Fibroblast of skin of left biceps (primary cell): ENCODE results near the gene TMEM183A.
A peak's percentile ranks its signal among the peaks of the same experiment; 100 is the strongest.
"Not testable (repeated sequence)": the region's sequence is repeated elsewhere in the genome, so short reads cannot be mapped to it uniquely, and the experiment has no call there.

Source experiments
- DNase-seq, 2 experiments: peaks; one replicate each; pipeline ENCODE4 v3.0.0-alpha.2; 2013; ENCODE audit warnings: low read depth in 2 of 2

TMEM183A gene

DNA sequence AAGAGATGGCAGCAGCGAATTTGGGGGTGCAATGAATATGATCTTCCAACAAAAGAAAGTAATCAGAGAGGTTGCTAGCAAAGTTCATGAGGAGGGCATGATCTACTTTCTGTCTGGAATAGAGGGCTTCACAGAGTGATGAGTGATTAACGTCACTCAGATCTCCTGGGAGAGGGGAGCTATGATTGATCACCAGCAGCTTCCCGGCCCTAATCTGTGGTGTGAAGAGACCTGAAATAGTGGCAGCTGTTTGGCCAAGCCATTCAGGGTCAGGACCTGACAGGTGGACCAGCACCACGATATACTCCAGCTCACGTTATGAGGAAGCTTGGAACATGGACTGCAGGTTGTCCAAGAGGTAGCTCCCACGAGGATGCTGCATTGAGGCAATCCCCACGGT is 19.9 kb upstream of the TMEM183A start:
- DNase-seq = no peak

DNA sequence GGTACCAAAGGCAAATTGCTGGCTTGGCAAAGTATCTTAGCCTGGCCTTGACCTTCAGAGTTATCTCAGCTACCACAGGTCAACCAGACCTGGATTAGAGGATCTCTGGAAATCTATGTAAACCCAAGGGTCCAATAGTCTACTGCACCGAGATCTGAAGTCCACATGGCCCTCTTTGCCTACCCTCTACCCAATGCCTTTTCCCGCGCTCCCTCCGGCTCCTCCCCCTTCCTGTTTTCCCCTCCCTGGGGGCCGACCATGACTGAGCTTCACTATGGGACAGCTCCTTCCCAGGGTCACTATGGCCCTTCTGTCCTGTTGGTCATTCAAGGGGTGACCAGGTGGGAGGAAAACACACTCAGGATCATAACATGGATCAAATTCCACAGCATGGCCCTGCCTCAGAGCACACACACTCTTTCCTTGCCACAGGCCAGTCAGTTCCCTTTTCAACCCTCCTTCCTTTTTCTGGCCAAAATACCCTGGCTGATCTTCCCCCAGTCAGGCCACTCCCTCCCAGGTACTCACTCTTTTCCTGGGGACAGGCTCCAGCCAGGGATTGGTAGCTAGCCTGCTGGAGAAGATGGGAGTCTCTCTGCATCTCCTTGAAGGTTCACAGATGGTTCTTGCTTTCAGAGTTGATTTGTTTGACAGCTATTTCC is 19.1 kb upstream of the TMEM183A start:
- DNase-seq = no peak

DNA sequence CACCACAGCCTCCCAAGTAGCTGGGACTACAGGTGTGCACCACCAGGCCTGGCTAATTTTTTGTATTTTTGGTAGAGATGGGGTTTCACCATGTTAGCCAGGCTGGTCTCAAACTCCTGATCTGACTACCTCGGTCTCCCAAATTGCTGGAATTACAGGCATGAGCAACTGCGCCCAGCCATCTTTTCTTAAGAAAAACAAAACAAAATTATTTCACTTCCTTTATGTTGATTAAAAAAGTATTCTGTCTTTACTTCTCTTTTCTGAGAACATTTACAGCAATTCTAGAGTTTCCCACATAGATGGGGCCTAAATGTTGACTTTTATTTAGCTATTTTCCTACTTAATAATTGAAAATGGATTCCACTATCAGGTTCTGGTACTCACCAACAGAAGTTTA is 17.3 kb upstream of the TMEM183A start:
- DNase-seq = no peak

GRCh38 chr1:202991112-202991511 is 16.1 kb upstream of the TMEM183A start:
- no peak for DNase-seq

DNA sequence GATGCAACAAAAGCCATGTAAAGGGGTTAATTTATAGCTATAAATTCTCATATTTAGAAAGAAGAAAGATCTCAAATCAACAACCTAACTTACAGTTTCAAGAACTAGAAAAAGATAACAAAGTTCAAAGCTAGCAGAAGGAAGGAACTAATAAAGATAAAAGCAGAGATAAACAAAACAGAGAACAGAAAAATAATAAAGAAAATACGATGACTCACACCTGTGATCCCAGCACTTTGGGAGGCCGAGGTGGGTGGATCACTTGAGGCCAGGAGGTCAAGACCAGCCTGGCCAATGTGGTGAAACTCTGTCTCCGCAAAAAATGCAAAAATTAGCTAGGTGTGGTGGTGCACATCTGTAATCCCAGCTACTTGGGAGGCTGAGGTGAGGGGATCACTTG is 12.4 kb upstream of the TMEM183A start:
- no peak for DNase-seq

DNA sequence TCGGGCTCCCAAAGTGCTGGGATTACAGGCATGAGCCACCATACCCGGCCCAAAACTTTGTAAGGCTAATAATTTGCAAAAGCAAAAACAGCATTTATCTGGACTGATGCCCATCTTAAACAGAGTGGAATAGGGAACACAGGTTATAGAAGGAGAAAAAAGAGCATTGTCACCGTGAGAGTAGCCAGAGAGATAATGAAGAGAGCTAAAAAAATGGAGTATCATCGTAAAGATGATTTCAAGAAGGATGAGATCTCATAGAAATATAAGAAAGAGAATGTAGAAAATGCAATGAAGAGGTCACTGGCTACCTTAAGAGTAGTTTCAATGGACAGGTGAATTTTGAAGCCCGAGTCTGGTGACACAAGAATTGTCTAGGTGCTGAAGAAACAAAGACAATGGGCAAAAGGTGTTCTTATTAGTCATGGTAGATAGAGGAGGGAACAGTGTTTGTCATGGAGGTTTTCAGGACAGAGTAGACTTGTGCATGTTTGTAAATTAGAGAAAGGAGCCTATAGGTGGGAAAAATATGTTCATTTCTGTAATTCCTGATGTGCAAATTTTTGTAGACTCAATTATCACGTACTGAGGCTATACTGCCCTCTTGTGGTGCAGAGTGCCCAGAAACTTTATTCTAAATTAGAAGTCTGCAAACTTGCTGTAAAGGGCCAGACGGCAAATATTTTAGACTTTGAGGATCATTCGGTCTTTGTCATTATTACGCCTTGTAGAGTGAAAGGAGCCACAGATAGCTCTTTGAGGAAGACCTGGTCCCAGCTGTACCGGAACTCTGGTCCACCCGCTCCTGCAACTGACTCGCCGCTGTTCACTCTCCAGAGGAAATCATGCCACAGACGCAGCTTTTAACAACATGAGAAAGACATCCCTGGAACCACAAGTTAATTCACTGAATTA is 8.1 kb upstream of the TMEM183A start:
- no peak for DNase-seq

GRCh38 chr1:203000217-203000944 is 6.8 kb upstream of the TMEM183A start:
- no peak for DNase-seq

- DNase-seq = no peak
Measured at GRCh38 chr1:203001986-203002385, 5.2 kb upstream of the TMEM183A start.

DNA sequence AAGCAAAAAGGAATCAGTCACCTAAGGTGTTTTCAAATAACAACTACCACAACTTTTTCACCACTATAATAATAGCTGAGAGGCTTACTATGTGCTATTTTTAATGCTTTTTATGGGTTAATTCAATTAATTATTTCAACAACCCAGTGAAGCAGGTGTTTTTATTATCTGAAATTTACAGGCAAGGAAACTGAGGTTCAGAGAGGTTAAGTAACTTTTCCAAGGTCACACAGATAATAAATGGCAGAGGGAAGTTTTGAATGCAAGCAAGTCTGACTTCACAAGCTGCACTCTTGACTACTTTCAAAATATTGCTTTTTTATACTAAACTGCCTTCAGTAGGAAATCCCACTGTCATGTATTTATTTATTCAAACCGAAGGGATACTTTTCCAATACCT is 4.2 kb upstream of the TMEM183A start:
- DNase-seq = no peak

DNA sequence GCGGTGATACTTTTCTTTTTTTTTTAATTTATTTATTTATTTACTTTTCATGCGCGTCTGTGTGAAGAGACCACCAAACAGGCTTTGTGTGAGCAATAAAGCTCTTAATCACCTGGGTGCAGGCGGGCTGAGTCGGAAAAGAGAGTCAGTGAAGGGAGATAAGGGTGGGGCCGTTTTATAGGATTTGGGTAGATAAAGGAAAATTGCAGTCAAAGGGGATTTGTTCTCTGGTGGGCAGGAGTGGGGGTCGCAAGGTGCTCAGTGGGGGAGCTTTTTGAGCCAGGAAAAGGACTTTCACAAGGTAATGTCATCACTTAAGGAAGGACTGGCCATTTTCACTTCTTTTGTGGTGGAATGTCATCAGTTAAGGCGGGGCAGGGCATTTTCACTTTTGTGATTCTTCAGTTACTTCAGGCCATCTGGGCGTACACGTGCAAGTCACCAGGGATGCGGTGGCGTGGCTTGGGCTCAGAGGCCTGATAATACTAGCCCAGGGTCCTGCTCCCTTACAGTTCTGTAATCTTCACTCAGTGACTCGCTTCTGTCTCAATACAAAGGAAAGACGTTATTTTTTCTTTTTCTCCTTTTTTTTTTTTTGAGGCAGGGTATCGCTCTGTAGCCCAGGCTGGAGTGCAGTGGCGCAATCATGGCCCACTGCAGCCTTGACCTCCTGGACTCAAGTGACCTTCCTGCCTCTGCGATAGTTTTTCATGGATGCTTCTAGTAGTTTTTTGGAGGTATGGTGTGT is 1.6 kb upstream of the TMEM183A start:
- DNase-seq = not testable (repeated sequence)

- DNase-seq = no peak
Measured at GRCh38 chr1:203009185-203009584, 2.0 kb downstream of the TMEM183A start.

DNA sequence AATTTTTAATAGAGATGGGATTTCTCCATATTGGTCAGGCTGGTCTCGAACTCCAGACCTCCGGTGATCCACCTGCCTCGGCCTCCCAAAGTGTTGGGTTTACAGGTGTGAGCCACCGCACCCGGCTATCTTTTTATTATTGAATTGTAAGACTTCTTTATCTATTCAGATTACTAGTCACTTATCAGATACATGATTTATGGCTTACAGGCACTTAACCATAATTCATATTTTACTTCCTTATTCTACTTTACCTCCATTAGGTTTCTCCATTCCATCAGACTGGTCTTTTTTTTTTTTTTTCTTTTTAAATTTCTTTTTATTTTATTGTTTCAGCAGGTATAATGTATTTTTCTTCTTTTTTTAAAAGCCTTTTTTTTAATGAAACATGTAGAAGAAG is 4.4 kb downstream of the TMEM183A start:
- no peak for DNase-seq

- DNase-seq = no peak
Measured at GRCh38 chr1:203017061-203017460, 9.9 kb downstream of the TMEM183A start.

DNA sequence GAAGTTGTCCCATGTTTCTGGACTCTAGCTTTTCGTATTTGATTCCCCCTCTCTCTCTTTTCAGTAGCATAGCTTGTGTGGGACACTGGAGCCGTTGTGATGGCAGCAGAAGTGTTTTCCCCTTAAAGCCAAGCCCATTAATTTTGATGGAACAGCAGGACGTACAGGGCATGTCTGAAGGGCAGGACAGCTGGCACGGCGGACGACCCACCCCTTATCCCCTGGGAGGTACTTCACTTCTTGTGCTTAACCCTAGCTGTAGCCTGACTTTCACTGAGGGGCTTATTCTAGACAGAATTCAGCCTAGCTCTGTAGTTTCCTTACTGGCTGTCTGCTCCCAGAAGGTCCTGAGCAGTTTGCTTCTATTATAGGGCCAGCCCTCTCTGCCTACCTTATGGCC is 10.5 kb downstream of the TMEM183A start:
- DNase-seq = no peak

GRCh38 chr1:203022855-203023254 is 15.7 kb downstream of the TMEM183A start:
- DNase-seq = not testable (repeated sequence)

DNA sequence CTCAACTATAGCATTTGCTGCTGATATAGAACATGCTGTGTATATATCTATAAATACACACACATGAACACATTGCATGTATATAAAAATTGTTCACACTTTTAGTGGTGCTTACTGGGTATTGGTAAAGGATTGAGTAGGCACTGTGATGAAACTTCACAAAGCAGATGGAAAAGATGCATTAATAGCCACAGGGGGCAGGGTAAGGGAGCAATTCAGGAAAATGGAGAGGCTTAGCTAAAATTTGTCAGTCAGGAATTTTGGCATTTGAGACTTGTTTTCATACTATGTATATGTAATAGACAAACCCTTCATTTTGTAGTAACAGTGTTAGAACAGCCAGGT is 18.5 kb downstream of the TMEM183A start:
- no peak for DNase-seq

DNA sequence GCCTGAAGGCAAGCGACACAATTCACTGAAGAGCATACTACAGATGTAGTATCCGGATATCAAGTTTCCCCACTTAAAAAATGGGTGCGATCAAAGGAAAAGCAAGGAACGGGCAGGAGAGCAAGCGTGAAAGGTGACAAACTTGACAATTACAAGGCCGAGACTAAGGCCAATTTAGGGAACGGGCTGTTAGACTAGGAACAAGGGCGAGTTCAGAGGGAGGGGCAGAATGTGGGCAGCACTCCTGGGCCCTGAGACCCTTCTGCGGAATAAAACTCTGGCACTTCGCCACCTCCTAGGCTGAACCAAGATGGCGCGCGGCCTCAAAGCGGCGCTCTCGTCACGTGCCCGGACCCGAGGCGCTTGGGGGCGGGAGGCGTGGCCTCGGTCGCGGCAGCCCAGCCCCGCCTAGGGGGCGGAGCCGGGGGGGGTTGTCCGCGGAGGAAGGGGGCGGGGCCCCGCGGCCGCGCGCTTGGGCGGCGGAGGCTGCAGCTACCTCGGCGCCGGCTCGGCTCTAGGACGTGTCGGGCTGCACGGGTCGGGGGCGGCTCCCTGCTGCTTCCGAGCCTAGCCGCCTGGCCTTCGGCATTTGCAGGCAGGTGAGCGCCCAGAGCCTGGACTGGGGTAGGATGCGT is 19.0 kb downstream of the TMEM183A start, which contains the start of gene PPFIA4:
Gene PPFIA4 (plus strand): TSS at position 461 of the 635 bp plus-strand sequence. CDS start 12,518 bp downstream, outside the sequence.
- peak; percentile 68 to 73 for DNase-seq

- DNase-seq = no peak
Measured at GRCh38 chr1:203026666-203027663, 19.8 kb downstream of the TMEM183A start.

GRCh38 chr1:203028067-203028783 is 21.1 kb downstream of the TMEM183A start:
- DNase-seq = no peak
